ENCODE results near the gene FBRS.
"Not testable (repeated sequence)": the region's sequence is repeated elsewhere in the genome, so short reads cannot be mapped to it uniquely, and the experiment has no call there.

FBRS gene

DNA sequence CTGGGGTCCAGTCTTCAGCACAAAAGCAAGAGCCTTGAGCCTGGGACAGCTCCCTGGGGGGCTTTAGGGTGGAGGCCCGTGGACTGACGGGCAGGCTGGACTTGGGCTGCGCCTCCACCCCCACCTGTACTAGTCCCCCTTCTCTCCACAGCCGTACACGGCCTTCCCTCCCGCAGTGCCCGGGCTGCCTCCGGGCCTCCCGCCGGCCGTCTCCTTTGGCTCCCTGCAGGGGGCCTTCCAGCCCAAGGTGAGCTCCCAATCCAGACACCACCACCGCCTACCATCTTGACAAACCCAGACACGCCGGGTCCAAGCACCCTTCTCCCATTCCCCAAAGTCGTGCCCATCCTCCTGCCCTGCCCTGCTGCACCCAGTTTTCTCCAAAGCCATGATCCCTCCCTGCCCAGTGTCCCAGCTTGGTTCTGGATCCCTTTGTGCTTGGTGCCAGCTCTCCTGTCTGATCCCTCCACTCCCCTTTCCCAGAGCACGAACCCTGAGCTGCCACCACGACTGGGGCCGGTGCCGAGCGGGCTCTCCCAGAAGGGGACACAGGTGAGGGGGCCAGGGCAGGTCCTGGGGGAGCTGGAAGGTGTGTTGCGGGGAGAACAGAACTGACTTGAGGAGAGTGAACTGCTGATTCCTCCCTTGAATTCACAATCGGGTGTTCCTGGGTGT, 7.1 kb downstream of the FBRS start:
- no peak for DNase-seq (ENCODE audit: low read depth)

GRCh38 chr16:30665830-30666190, 7.6 kb downstream of the FBRS start:
- no peak for DNase-seq (ENCODE audit: low read depth)

DNA sequence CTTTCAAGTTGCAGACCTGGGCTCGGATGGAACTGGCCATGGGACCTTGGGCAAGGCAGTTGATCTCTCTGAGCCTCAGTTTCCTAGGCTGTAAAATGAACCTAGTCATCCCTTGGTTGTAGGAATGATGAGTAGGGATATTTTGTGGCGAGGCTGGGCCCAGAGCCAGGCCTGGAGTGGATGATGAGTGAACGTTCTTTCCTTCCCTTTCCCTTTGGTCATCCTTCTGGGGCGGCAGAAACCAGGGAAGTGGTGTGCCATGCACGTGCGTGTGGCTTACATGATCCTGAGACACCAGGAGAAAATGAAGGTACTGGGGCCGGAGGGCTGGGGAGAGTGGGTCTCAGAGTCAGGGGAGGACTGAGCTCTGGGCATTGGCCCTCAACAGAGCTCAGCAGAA, 8.4 kb downstream of the FBRS start:
- no peak for DNase-seq (ENCODE audit: low read depth)

GRCh38 chr16:30667361-30667905, 9.2 kb downstream of the FBRS start:
- no peak for DNase-seq (ENCODE audit: low read depth)

DNA sequence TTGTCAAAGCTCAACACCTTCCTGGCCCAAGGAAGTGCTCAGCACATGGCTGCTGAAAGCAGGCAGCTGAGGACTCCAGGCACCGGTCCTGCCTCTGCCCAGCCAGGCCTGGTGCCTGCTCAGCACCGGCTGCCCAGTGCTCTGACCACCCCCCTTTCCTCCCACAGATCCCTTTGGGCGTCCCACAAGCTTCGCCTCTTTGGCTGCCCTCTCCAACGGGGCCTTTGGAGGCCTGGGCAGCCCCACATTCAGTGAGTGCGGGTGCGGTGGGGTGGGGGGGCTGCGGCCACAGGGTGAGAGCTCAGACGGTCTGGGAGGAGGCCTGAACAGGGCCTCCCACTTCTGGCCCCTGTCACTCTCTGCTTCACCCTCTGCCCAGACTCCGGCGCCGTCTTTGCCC, 10.2 kb downstream of the FBRS start:
- no peak for DNase-seq (ENCODE audit: low read depth)

DNA sequence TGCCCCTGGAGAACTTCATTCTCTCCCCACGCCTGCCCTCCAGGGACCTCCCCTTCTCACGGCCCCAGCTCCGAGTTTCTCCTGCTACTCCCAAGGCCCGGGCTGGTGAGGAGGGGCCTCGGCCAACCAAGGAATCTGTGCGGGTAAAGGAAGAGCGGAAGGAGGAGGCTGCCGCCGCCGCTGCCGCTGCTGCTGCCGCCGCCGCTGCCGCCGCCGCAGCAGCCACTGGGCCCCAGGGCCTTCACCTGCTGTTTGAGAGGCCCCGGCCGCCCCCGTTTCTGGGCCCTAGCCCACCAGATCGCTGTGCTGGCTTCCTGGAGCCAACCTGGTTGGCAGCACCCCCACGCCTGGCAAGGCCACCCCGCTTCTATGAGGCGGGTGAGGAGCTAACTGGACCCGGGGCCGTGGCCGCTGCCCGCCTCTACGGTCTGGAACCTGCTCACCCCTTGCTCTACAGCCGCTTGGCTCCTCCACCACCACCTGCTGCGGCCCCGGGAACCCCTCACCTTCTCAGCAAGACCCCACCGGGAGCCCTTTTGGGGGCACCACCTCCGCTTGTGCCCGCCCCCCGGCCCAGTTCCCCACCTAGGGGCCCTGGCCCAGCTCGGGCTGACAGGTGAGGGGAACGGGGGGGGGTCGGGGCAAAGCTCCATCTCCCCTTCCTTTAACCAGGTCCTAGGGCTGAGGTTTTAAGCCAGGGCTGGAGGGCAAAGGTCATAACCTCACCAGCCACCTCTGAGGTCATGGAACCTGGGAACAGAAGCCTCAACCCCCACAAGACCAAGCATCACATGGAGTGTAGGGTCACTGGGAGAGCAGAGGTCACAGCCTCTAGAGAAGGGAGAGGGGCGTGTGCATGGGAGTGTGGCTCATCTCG, 11.0 kb downstream of the FBRS start:
- DNase-seq (ENCODE audit: low read depth), result no peak

GRCh38 chr16:30669903-30670824, 11.9 kb downstream of the FBRS start:
- DNase-seq (ENCODE audit: low read depth), result no peak

DNA sequence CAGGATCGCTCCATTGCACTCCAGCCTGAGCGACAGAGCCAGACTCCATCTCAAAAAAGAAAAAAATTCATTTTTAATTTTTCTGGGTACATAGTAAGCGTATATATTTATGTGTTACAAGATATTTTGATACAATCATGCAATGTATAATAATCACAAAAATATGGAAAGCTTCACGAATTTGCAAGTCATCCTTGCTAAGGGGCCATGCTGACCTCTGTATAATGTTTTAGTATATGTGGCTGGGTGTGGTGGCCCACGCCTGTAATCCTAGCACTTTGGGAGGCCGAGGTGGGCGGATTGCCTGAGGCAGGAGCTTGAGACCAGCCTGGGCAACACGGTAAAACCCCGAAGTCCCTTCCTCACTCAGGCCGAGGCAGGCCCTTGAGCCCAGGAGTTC, 16.9 kb downstream of the FBRS start:
- DNase-seq (ENCODE audit: low read depth), result no peak

- DNase-seq (ENCODE audit: low read depth), result no peak
Observed at GRCh38 chr16:30677931-30678585, 19.8 kb downstream of the FBRS start.

DNA sequence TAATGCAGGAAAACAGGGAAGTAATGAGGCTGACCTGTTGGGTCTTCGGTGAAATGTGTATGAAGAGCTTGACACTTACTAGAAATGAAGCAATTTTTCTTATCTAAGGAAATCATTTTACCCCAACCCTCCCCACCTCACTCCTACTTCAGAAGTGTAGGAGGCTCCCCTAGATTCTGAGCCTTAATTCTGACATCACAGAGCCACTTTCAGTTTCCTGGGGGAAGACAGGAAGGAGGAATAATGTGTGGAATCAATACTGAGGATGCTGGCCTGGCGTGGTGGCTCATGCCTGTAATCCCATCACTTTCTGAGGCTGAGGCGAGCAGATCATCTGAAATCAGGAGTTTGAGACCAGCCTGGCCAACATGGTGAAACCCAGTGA, 20.3 kb downstream of the FBRS start:
- no peak for DNase-seq (ENCODE audit: low read depth)

- no peak for DNase-seq (ENCODE audit: low read depth)
Observed at GRCh38 chr16:30680326-30680725, 22.1 kb downstream of the FBRS start.

- no peak for DNase-seq (ENCODE audit: low read depth)
Observed at GRCh38 chr16:30688701-30689100, 30.5 kb downstream of the FBRS start.

- DNase-seq (ENCODE audit: low read depth), result no peak
Observed at GRCh38 chr16:30691907-30692306, 33.7 kb downstream of the FBRS start.

- DNase-seq (ENCODE audit: low read depth), result no peak
Observed at GRCh38 chr16:30692396-30693064, 34.3 kb downstream of the FBRS start.

DNA sequence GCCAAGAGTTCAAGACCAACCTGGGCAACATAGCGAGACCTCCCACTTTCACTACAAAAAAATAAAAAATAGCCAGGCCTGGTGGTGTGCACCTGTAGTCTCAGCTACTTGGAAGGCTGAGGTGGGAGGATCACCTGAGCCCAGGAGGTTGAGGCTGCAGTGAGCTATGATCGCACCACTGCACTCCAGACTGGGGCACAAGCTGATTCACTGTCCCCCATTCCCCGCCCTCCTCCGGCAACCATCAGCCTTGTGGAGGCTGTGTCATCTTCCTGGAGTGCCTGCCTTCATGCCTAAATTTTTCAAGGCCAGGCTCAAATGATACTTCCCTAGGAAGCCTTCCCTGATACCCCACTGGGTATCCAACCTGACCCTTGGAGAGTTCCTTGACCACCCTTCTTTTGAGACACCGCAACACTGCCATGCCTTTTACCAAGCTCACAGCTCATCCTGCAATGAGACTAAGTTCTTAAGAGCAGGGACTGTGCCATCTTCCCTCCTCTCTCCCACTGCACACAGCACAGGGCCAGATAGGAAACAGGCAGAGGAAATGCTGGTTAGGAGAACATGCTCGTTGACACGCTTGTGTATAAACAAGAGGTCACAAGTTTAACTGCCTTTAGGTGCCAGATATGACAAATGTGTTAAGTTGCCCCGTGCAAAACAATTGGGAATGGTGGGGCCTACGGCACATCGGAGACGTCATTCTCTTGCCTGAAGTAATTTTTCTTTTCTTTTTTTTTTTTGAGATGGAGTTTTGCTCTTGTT, 36.9 kb downstream of the FBRS start:
- DNase-seq (ENCODE audit: low read depth), result no peak

DNA sequence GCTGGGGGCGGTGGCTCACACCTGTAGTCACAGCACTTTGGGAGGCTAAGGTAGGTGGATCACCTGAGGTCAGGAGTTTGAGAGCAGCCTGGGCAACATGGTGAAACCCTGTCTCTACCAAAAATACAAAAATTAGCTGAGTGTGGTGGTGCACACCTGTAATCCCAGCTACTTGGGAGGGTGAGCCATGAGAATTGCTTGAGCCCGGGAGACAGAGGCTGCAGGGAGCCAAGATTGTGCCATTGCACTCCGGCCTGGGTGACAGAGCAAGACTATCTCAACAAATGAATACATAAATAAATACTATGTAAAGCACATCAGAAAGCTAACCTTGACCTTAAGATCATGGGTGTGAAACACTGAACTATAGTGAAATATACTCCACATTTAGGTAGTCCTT, 38.4 kb downstream of the FBRS start:
- DNase-seq (ENCODE audit: low read depth), result not testable (repeated sequence)

DNA sequence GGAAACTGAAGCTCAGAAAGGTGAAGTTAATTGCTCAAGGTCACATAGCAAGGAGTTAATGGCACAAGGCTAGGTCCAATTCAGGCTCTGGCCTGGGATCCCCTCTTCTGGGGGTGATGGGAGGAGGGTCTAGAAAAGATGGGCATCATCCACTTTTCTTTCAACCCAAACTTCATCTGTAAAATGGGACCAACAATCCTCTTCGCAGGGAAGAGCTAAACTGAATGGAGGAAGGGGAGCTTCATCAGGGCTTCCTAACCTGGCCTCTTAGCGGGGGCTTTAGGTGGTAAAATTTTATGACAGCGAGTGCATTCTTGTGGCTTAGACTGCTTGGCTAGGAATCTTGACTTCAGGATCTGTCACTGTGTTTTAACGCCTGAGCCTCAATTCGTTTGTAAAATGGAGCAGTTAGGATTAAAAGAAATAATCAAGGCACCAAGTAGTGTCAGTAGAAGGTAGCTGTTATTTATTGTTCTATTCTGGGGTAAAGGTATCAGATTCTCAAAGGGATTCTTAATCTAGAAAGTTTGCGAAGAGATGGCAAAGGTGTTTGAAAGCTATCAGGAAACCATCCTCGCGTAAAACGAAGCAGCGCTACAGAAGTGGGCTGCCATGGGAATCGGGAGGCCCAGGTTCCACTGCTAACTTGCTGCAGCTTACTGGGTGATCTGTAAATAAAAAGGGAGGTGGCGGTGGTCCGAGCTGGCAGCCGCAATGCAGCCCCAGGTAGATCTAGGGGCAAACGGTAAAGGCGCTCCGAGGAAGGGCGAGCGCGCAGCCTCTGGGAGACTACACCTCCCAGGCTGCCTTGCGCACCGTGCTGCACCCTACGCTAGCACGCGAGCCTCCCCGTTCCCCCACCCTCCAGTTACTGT, 39.3 kb downstream of the FBRS start:
- DNase-seq (ENCODE audit: low read depth), result no peak

- DNase-seq (ENCODE audit: low read depth), result peak; percentile 97
Observed at GRCh38 chr16:30698139-30698815, 40.0 kb downstream of the FBRS start.

All from stimulated activated CD8-positive, alpha-beta memory T cell treated with anti-CD3 and anti-CD28 coated beads, Interleukin-12 subunit alpha, Interleukin-12 subunit beta, amount 100 ng/mL, for 1 hour (primary cell).